SH-SY5Y (cell line): ENCODE data around the gene PMVK.

Experiments
- GATA2 ChIP-seq: IDR thresholded peaks from 2 replicates; pipeline ENCODE4 v1.6.1; 2011; ENCODE audit warnings: mild to moderate bottlenecking, low read depth, low read length
- GATA3 ChIP-seq: IDR thresholded peaks from 2 replicates; pipeline ENCODE4 v1.6.1; 2011; ENCODE audit warnings: low read depth, mild to moderate bottlenecking, low read length, moderate library complexity

- TF ChIP-seq GATA2 (no peak), GATA3 (no peak)
Observed at GRCh38 chr1:154938604-154939399, 2.3 kb upstream of the PMVK start.
